GM18907 (cell line): ENCODE data around the gene TCF12.
"Not testable (repeated sequence)": the region's sequence is repeated elsewhere in the genome, so short reads cannot be mapped to it uniquely, and the experiment has no call there.

Source experiments
- ATAC-seq: cut with Tn5 transposase; IDR thresholded peaks from one replicate; pipeline ENCODE4 v1.9.1; 2021; ENCODE audit warnings: mild to moderate bottlenecking, moderate library complexity; ENCODE audit not compliant: unreplicated experiment

TCF12 gene

GRCh38 chr15:57085267-57085666, 166.8 kb downstream of the TCF12 start:
- ATAC-seq, result no peak

- ATAC-seq, result no peak
Observed at GRCh38 chr15:57086857-57087427, 168.5 kb downstream of the TCF12 start.

GRCh38 chr15:57089815-57090495, 171.5 kb downstream of the TCF12 start:
- ATAC-seq, result no peak

- no peak for ATAC-seq
Observed at GRCh38 chr15:57090496-57090859, 172.0 kb downstream of the TCF12 start.

- ATAC-seq, result no peak
Observed at GRCh38 chr15:57091636-57092035, 173.2 kb downstream of the TCF12 start.

- ATAC-seq, result no peak
Observed at GRCh38 chr15:57092252-57092651, 173.8 kb downstream of the TCF12 start.

- ATAC-seq, result no peak
Observed at GRCh38 chr15:57094321-57095257, 176.1 kb downstream of the TCF12 start.

GRCh38 chr15:57095896-57096295, 177.5 kb downstream of the TCF12 start:
- ATAC-seq, result no peak

GRCh38 chr15:57097246-57097645, 178.8 kb downstream of the TCF12 start:
- no peak for ATAC-seq

- ATAC-seq, result not testable (repeated sequence)
Observed at GRCh38 chr15:57097919-57098543, 179.6 kb downstream of the TCF12 start.

- no peak for ATAC-seq
Observed at GRCh38 chr15:57098896-57099295, 180.5 kb downstream of the TCF12 start.

GRCh38 chr15:57100136-57100539, 181.7 kb downstream of the TCF12 start:
- ATAC-seq, result peak; percentile 44

- ATAC-seq, result no peak
Observed at GRCh38 chr15:57102858-57103257, 184.4 kb downstream of the TCF12 start.

- no peak for ATAC-seq
Observed at GRCh38 chr15:57108296-57108695, 189.9 kb downstream of the TCF12 start.

GRCh38 chr15:57109005-57109404, 190.6 kb downstream of the TCF12 start:
- no peak for ATAC-seq

- no peak for ATAC-seq
Observed at GRCh38 chr15:57111002-57111401, 192.6 kb downstream of the TCF12 start.

- no peak for ATAC-seq
Observed at GRCh38 chr15:57112178-57112577, 193.7 kb downstream of the TCF12 start.

- no peak for ATAC-seq
Observed at GRCh38 chr15:57114070-57114469, 195.6 kb downstream of the TCF12 start.

GRCh38 chr15:57118013-57118799, 199.8 kb downstream of the TCF12 start:
- no peak for ATAC-seq

GRCh38 chr15:57122080-57122840, 203.8 kb downstream of the TCF12 start:
- no peak for ATAC-seq
